NCI-H2107 treated with DMSO at 0.1 percent for 48 hours (cell line): ENCODE data around the gene ZMYM1.
A peak's percentile ranks its signal among the peaks of the same experiment; 100 is the strongest.
"Not testable (repeated sequence)": the region's sequence is repeated elsewhere in the genome, so short reads cannot be mapped to it uniquely, and the experiment has no call there.

Experiments
- DNase-seq: peaks from one replicate; lab custom pipeline; 2025; ENCODE audit not compliant: unreplicated experiment; lab: John Stamatoyannopoulos, UW

The ZMYM1 gene

DNA sequence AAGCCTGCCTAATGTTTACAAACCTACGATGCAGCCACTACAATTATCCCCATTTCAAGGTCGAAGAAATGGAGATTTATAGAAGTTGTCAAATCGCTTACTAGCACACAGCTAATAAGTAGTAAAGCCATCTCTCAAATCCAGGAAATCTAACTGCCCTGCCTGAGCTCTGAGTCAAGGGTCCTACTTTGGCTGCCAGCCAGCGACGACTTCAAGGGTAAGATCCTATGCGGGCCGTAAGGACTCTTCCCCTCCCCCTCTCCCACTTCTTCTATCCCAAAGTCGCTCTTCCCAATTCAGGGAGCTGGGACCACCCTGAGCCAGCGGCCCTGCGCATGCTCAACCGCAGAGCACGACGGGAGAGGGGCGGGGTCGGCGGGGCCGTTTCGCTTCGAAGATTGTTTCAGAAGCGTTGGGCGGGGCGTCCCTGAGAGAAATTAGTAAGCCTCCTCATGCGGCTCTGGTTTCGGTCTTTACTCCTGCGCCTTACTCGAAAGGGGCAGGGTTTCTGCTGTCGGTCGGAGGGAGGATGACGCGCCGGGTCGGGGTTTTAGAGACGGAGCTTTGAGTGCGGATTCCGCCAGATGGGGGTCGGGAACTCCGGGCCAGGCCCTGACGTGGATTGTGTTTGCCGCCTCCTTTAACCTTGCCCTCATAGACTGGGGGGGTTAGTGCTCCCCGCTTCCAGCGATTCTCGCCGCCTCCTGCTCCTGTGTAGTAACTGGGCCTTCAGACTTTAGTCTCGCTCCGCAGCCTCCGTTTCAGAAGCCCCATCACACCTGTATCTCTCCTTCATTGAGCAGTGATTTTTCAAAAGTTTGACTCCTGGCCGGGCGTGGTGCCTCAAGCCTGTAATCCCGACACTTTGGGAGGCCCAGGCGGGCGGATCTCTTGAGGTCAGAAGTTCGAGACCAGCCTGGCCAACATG is at the start of gene ZMYM1:
Gene ZMYM1 (plus strand): TSS at position 383 of the 928 bp plus-strand sequence. CDS start 14,603 bp downstream, outside the sequence.
- DNase-seq = peak; percentile 78

DNA sequence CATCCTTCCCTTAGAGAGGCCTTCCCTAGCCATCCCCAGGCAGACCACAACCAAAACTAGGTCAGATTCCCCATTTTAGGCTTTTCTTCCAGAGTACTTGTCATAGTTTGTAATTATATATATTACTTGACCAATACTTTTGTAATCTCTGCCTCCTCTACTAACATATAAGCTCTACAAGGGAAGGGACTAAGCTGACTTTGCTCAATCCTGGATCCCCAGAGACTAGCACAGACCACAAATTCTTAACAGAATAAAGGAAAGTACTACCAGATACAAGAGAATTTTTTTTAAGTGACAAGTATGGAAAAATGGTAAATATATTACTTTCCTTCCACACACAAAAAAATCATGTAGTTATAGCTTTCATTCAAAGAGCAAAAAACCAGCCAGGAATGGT is 49.4 kb upstream of the ZMYM1 start:
- DNase-seq = no peak

DNA sequence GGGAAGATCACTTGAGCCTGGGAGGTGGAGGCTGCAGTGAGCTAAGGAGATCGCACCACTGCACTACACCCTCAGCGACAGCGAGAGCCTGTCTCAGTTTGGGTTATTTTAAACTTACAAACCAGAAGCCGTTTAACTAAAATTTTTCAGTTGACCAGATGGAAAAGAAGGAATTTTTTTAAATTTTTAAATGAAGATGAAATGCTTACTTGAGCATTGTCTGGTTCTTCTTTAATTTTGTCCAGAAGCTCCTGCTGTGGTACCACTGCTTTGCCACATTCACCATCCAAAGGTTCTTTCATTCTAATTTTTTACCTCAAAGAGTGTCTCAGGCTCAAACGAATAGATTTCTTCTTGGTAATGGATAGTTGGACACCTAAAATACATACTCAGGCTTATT is 48.8 kb upstream of the ZMYM1 start:
- DNase-seq = no peak

DNA sequence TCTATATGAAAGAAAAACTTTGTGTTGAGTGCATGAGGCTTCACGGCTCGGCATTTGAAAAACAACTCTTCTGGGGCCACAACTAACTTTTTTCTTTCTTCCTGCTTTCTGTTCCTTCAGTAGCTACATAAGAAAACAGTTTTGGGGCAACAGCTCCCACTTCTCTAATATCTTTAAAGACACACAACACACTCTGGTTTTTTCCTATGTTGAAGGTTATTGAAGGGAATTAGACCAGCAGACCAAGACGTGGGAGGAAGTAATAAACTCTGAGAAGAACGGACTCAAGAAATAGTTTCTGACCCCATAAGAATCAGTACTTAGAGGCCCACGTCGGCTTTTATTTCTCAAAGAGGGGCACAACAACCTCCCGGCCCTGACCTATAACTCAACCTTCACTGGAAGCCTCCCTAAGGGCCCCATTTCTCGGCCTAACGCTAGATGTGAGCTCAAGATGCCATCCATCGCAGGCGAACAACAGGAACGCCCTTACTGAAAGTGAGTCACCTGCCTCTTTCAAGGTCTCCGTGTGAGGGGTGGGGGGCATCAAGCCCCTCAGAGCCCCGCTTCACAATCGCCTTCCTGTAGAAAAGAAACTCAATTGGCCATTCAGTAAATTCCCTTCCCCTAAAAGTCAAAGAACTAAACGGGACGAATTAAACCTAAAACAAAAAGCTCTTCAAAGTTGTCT is 48.3 kb upstream of the ZMYM1 start:
- DNase-seq = no peak

DNA sequence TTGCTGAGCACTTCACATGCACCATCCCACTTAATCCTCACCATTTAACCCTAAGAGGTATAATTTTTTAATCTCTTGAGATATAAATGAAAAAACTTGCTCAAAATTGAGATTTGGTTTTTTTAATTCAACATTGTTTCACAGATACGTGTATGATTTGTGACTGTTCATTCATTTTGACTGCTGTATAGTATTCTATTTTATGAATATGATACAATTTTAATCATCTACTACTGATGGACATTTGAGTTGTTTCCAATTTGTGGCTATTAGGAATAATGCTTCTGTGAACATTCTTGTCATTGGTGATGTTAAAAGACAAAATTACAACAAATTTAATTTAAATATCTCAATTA is 46.8 kb upstream of the ZMYM1 start:
- DNase-seq = no peak

DNA sequence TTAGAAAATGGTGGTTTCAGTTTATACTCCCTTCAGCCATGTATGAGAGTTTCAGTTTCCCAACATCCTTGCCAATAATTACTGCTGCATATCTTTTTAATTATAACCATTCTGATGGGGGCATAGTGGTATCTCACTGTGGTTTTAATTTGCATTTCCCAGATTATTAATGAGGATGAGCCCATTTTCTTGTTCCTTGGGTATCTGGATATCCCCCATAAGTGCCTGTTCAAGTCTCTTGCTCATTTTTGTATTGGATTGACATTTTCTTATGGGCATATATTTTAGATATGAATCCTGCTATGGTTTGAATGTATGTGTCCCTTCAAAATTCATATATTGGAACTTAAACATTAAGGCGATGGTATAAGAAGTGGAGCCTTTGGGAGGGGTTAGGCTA is 45.8 kb upstream of the ZMYM1 start:
- DNase-seq = no peak

DNA sequence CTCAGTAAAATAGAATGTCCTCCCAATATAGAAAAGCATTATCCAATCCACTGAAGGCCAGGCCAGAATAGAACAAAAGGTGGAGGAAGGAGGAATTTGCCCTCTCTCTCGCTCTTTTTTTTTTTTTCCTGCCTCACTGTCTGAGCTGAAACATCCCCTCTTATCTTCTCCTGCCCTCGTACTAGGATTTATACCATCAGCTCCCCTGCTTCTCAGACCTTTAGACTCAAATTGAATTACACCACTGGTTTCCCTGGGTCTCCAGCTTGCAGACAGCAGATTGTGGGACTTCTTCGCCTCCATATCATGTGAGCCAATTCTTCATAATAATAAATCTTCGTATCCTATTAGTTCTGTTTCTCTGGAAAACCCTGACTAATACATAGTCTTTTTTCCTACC is 42.6 kb upstream of the ZMYM1 start:
- no peak for DNase-seq

DNA sequence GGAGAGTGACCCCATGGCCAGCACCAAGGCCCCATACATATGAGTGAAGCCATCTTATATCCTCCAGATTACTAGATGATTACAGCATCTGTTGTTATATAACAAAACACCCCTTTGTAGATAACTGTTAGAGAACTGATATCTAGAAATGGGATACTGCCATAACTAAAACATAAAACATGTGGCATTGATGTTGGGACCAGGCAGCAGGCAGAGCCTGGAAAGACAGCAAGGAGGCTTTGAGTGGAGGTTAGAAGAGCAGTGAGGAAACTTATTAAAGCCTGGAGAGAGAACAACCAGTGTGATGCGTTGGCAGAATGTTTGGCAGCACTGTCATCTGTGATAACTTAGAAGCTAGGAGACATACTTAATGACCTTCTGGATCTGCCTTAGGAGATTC is 42.0 kb upstream of the ZMYM1 start:
- no peak for DNase-seq

DNA sequence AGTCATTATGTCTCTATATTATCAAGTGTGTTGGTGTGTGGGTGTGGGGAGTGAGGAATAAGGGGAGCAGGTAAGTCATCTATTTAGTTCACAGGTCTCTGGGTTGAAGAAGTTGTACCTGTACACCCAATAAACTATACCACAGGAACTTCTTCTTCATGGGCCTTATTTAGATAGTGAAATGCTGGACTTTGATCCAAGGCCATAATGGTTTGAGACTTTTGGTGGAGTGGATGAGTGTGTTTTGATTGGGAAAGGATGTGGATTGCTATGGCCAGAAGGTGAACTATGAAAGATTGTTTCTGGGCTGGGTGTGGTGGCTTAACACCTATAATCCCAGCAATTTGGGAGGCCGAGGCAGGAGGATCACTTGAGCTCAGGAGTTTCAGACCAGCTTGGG is 40.5 kb upstream of the ZMYM1 start:
- no peak for DNase-seq

DNA sequence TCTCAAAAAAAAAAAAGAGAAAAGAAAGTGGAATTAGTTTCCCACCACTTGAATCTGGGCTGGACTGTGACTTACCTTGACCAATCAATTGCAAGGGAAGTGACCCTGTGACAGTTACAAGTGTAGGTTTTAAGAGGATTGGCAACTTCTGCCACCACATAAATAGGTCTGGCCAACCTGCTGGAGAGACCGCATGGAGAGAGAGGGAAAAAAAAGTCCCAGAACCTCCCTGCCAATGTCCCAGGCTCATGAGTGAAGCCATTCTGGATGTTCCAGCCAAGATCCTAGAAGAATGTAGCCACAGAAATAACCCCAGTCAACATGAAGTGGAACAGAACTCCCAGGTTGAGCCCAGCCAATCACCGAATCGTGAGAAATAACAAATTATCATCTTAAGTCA is 35.7 kb upstream of the ZMYM1 start:
- no peak for DNase-seq

DNA sequence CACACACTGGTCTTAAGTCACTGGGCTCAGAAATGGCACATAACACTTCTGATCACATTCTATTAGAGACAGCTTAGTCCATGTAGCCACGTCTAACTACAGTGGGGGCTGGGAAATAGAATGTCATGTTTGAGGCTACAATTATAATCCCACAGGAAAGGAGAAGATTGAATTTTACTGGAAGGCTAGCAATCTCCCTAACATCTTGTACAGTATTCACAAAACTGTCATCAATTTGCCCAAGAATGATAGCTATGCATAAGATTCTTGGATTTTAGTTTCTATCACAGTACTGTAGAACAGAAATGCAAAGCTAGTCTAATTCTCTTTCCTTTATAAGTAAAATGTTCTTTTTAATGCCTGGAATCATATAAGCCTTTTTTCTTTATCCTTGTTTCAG is 34.8 kb upstream of the ZMYM1 start:
- no peak for DNase-seq

DNA sequence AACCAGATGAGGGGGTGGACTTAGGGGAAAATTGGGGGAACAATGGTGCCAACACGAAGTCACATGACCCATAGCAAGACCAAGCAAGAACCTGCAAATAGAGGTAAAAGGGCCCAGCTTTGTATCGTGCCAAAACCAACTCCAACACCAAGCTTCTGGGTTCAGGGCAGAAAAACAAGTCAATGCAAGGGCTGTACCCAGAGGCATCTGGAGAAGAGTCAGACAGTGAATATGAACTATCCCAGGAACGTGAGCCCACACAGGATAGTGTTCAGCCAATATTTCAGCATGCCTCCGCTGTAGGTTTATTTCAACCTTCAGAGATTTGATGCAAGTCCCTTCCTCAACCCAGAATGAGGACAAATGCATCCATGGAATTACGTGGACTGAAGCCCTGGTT is 32.5 kb upstream of the ZMYM1 start:
- DNase-seq = no peak

DNA sequence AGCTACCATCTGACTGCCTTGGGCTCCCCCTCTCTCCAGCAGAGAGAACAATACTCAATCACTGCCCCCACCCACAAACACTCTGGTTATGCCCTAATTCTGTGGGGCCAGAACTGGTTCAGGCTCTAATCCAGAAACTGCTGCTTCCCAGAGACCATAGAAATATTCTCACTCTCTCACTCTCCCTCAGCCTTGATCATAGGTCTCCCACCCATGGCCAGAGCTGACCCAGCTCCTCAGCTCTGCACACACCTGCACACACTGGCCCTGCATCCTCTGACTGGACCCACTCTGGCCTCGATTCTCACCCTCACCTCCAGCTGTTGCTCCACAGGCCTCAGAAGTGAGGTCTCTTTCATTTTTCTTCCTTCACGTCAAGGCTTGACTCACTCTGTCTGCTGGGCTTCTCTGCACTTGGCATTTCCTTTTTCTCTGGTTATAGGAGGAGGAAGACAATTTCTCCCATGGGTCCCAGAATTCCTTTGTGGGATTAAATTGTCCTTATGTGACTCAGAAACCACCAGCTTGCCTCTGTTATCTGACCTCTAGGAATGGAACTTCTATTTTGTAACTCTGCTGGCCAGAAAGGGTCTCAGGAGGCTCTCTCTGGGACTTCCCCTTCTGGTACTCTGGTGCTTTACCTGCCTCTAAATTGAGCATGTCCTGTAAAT is 31.9 kb upstream of the ZMYM1 start:
- DNase-seq = no peak

DNA sequence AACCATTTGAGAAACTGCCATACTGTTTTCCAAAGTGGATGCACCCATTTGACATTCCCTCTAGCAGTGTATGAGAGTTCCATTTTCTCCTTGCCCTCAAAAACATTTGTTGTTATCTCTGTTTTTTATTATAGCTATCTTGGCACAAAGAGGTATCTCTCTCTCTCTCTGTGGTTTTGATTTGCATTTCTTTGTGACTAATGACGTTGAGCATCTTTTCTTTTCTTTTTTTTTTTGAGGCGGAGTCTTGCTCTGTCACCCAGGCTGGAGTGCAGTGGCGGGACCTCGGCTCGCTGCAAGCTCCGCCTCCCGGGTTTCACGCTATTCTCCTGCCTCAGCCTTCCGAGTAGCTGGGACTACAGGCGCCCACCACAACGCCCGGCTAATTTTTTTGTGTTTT is 30.1 kb upstream of the ZMYM1 start:
- DNase-seq = no peak

DNA sequence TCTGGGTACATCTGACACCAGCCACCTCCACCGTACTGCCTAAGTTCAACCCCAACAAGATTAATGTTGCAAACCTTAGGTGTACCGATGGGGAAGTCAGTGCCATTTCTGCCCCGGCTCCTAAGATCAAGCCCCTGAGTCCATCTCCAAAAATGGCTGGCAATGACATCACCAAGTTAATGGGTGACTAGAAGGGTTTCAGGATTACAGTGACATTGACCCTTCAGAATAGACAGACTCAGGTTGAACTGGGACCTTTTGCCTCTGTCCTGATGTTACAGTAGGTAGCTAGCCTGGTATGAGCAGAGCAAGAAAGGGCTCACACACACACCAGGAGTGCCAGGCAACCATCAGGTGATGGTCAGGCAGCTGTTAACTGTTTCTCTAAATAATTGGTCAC is 25.8 kb upstream of the ZMYM1 start:
- no peak for DNase-seq

DNA sequence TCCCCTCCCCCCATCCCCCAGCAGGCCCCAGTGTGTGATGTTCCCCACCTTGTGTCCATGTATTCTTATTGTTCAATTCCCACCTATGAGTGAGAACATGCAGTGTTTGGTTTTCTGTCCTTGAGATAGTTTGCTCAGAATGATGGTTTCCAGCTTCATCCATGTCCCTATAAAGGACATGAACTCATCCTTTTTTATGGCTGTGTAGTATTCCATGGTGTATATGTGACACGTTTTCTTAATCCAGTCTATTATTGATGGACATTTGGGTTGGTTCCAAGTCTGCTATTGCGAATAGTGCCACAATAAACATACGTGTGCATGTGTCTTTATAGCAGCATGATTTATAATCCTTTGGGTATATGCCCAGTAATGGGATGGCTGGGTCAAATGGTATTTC is 24.9 kb upstream of the ZMYM1 start:
- DNase-seq = not testable (repeated sequence)

DNA sequence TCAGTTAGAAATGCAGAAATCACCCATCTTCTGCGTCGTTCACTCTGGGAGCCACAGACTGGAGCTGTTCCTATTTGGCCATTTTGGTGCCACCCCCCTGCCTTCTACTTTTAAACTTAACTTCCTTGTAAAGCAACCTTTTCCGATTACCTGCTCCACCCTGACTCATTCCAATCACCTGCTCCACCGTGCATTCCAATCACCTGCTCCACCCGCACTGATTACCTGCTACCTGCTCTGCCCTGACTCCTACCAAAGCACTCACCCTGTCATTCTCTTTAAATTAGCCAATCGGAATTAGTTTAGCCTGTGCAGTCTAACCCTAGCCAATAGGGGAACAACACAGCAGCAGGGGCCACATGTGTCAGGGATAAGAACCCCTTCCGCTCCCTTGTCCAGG is 20.9 kb upstream of the ZMYM1 start:
- not testable (repeated sequence) for DNase-seq

DNA sequence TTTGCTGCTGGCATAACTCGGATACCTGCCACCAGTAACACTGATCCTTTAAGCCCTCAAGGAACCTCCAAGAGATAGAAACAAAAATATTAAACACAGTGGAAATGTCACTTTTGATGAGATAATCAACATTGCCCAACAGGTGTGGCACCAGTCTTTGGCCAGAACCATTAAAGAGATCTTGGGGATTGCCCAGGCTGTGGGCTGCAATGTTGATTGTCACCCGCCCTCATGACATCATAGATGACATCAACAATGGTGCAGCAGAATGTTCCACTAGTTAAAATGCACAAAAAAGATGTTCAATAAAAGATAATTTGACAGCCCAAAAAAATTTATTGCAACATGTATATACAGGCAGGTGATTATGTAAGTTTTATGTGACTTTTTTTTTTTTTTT is 20.2 kb upstream of the ZMYM1 start:
- no peak for DNase-seq

DNA sequence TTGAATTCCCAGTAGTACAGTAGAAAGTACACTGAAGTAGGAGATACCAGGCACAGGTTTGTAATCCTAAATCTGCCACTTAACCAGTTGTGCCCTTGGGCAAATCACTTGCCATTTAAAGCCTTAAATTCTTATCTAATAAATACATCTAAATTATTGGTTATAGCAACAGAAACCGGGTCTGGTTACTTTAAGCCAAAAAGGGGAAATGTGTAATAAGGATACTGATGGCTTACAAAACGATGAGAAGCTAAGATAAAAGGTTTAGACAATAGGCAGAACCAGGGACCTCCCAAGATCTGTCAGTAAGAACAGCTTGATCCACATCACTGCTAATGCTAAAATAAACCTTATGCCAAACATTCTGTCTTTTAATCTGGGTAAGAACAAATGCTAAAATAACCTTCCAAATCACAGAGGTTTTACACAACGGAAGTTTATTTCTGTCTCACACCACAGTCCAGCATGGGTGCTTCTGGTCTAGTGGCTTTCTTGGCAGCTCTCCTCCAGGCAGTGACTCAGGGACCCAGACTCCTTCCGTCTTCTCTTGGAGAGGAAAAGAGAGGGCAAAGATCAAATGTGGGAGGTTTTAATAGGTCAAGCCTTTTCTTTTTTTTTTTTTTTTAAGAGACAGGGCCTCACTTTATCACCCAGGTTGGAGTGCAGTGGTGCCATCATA is 16.5 kb upstream of the ZMYM1 start:
- no peak for DNase-seq

DNA sequence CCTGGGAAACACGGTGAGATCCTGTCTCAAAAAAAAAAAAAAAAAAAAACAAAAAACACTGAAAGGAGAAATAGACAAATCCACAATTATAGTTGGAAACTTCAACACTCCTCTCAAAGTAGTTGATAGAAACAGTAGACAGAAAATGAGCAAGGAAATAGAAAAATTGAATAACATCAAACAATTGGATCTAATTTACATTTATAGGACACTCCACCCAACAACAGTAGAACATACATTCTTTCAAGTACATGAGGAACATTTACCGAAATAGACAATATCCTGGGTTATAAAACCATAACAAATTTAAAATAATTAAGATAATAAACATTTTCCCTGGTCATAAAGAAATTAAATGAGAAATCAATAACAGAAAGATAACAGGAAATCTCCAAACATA is 14.9 kb upstream of the ZMYM1 start:
- DNase-seq = no peak

DNA sequence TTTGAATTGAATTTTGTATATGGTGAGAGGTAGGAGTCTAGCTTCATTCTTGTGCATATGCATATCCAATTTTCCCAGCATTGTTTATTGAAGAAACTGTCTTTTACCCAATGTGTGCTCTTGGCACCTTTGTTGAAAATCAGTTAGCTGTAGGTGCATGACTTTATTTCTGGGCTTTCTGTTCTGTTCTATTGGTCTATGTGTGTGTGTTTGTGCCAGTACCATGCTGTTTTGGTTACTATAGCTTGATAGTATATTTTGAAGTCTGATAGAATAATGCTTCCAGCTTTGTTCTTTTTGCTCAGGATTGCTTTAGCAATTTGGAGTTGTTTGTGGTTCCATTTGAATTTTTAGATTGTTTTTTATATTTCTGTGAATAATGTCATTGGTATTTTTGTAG is 9.4 kb upstream of the ZMYM1 start:
- no peak for DNase-seq
